CD4-positive, alpha-beta T cell (primary cell): ENCODE data around the gene NPC1. TPM values are rescaled to one million over a fixed set of nuclear protein-coding genes. Genes with fewer than 3 reads are reported as not detected.
A peak's percentile ranks its signal among the peaks of the same experiment; 100 is the strongest.

ENCODE experiments used
- ATAC-seq: fragments of 200-7000 bp; cut with Tn5 transposase; one replicate; pipeline ENCODE4 v1.10.0; 2022; ENCODE audit warnings: mild to moderate bottlenecking; ENCODE audit not compliant: poor library complexity
- CTCF ChIA-PET: fragments of 350-600 bp; sonication (Branson Sonifier 250); formaldehyde crosslinking; loops from one replicate; lab custom pipeline; 2021; ENCODE audit warnings: antibody characterized with exemption, inconsistent platforms; lab: Charles Lee
- POLR2A ChIA-PET: fragments of 350-600 bp; sonication (Branson Sonifier 250); formaldehyde crosslinking; loops from one replicate; lab custom pipeline; 2021; ENCODE audit warnings: antibody characterized with exemption, inconsistent platforms; lab: Charles Lee
- DNase-seq, 14 experiments: peaks; one replicate each; pipeline ENCODE4 v3.0.0-alpha.2; 2013 to 2020; ENCODE audit warnings: mixed read lengths in 2 of 14
- H3K27ac ChIP-seq, 2 donors: one replicate each; pipeline versions ENCODE4 v1.5.1 to v1.7.0; 2013; ENCODE audit warnings: low read length in 2 of 2, low read depth in 1 of 2, mild to moderate bottlenecking in 1 of 2
- H3K27me3 ChIP-seq, 2 experiments: 1 replicate in 1 of 2; 2 replicates in 1 of 2; pipeline versions ENCODE4 v1.6.1 to v1.7.0; 2013; ENCODE audit warnings: low read length in 2 of 2, control low read depth in 1 of 2, mild to moderate bottlenecking in 1 of 2, moderate library complexity in 1 of 2; ENCODE audit not compliant: insufficient read depth in 2 of 2, control insufficient read depth in 1 of 2
- H3K36me3 ChIP-seq: one replicate; pipeline ENCODE4 v1.6.1; 2013; ENCODE audit warnings: low read length, control low read depth; ENCODE audit not compliant: insufficient read depth
- H3K4me1 ChIP-seq: one replicate; pipeline ENCODE4 v1.6.1; 2013; ENCODE audit warnings: low read length, control low read depth; ENCODE audit not compliant: insufficient read depth
- H3K4me3 ChIP-seq: one replicate; pipeline ENCODE4 v1.5.1; 2013; ENCODE audit warnings: mild to moderate bottlenecking, low read length, moderate library complexity
- H3K9me3 ChIP-seq, 2 experiments: 1 replicate in 1 of 2; 2 replicates in 1 of 2; pipeline versions ENCODE4 v1.6.1 to v1.7.0; 2013; ENCODE audit warnings: low read length in 2 of 2, mild to moderate bottlenecking in 2 of 2, control low read depth in 1 of 2, moderate library complexity in 1 of 2; ENCODE audit not compliant: control insufficient read depth in 1 of 2, insufficient read depth in 1 of 2
- H3K27ac Mint-ChIP-seq: one replicate; pipeline ENCODE4 v1.8.0; 2020; ENCODE audit warnings: mixed read lengths
- H3K27me3 Mint-ChIP-seq: one replicate; pipeline ENCODE4 v1.8.0; 2021; ENCODE audit warnings: mixed read lengths
- H3K36me3 Mint-ChIP-seq: one replicate; pipeline ENCODE4 v1.8.0; 2021; ENCODE audit warnings: low read depth, mixed read lengths
- H3K4me1 Mint-ChIP-seq: one replicate; pipeline ENCODE4 v1.8.0; 2021; ENCODE audit warnings: low read depth, mixed read lengths
- H3K4me3 Mint-ChIP-seq: one replicate; pipeline ENCODE4 v1.8.0; 2020; ENCODE audit warnings: mild to moderate bottlenecking, mixed read lengths
- H3K9me3 Mint-ChIP-seq: one replicate; pipeline ENCODE4 v1.8.0; 2020; ENCODE audit warnings: mixed read lengths
- intact Hi-C, 2 experiments: fragments of 100-400 bp; cut with DNase I in 1 of 2; cut with micrococcal nuclease in 1 of 2; formaldehyde crosslinking; loops; one replicate each; pipeline versions ENCODE4 v1.15.1 to v1.9.0; 2023 to 2025; cut with DNase I, micrococcal nuclease
- total RNA-seq, 174 experiments: library from RNA in 2 of 174; stranded (reverse) in 2 of 174; gene quantifications; one replicate each; pipeline ENCODE4 v1.2.3 and lab custom pipeline; 2021 to 2026
- TF ChIP-seq, protein P1 (sequence below): fragments of 200-600 bp; IDR thresholded peaks from one replicate; pipeline ENCODE4 v1.8.0; 2022; ENCODE audit warnings: antibody characterized with exemption, mild to moderate bottlenecking

Gene NPC1
- total RNA-seq, 2 experiments from 2014 or later, result 17.2 to 17.6 TPM

GRCh38 chr18:23595591-23595990, 9.3 kb upstream of the NPC1 start:
- TF ChIP-seq, protein P1, sequence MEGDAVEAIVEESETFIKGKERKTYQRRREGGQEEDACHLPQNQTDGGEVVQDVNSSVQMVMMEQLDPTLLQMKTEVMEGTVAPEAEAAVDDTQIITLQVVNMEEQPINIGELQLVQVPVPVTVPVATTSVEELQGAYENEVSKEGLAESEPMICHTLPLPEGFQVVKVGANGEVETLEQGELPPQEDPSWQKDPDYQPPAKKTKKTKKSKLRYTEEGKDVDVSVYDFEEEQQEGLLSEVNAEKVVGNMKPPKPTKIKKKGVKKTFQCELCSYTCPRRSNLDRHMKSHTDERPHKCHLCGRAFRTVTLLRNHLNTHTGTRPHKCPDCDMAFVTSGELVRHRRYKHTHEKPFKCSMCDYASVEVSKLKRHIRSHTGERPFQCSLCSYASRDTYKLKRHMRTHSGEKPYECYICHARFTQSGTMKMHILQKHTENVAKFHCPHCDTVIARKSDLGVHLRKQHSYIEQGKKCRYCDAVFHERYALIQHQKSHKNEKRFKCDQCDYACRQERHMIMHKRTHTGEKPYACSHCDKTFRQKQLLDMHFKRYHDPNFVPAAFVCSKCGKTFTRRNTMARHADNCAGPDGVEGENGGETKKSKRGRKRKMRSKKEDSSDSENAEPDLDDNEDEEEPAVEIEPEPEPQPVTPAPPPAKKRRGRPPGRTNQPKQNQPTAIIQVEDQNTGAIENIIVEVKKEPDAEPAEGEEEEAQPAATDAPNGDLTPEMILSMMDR, result no peak
- DNase-seq, result no peak
- POLR2A ChIA-PET, result no interaction called here
- H3K27ac Mint-ChIP-seq, result no peak overlapping the region
- intact Hi-C loops, result no loop called here
- no peaks in the 10 kb centered on the region for H3K27me3 Mint-ChIP-seq
- no peak overlapping the region for H3K27ac ChIP-seq
- ATAC-seq, result no peak
- no peak overlapping the region for H3K4me3 ChIP-seq
- no peaks in the 10 kb centered on the region for H3K36me3 Mint-ChIP-seq
- H3K9me3 Mint-ChIP-seq, result no peaks in the 10 kb centered on the region
- peaks cover 0 to 3% of the 10 kb centered on the region in 2 experiments for H3K27me3 ChIP-seq
- CTCF ChIA-PET, result no interaction called here
- no peaks in the 10 kb centered on the region for H3K4me1 Mint-ChIP-seq
- H3K4me3 Mint-ChIP-seq, result no peak overlapping the region
- H3K36me3 ChIP-seq, result no peaks in the 10 kb centered on the region
- H3K4me1 ChIP-seq, result no peaks in the 10 kb centered on the region
- H3K9me3 ChIP-seq, result no peaks in the 10 kb centered on the region

DNA sequence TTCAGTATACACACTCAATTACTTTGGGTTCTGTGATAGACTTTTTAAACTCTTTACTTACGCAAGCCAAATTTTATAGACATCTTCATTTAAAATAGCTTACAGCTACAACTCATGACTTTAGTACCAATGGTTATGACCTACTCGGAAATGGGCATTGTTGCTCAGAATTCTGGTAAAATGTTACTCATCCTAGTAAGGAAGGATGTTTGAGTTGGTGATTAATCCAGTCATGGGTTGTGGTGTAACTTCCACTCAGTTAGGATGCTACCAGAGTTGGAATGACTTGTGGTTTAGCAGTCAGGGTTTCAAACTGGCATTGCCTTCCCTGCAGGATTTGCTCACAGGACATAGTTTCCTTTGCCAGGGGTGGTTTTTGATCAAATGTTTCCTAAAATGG, 7.4 kb upstream of the NPC1 start:
- no peak overlapping the region for H3K4me3 Mint-ChIP-seq
- H3K36me3 ChIP-seq, result no peaks in the 10 kb centered on the region
- no peak overlapping the region for H3K27ac Mint-ChIP-seq
- H3K4me1 Mint-ChIP-seq, result no peaks in the 10 kb centered on the region
- ChIA-PET POLR2A (no interaction called here), CTCF (no interaction called here)
- TF ChIP-seq, protein P1, result no peak
- no peaks in the 10 kb centered on the region for H3K27me3 Mint-ChIP-seq
- H3K9me3 ChIP-seq, result no peaks in the 10 kb centered on the region
- H3K9me3 Mint-ChIP-seq, result no peaks in the 10 kb centered on the region
- DNase-seq (peak in 2 of 14 experiments; percentile 32 to 52), ATAC-seq (no peak)
- no peak overlapping the region for H3K4me3 ChIP-seq
- no peaks in the 10 kb centered on the region for H3K4me1 ChIP-seq
- intact Hi-C loops, result no loop called here
- H3K36me3 Mint-ChIP-seq, result no peaks in the 10 kb centered on the region
- no peak overlapping the region for H3K27ac ChIP-seq
- peaks cover 0 to 3% of the 10 kb centered on the region in 2 experiments for H3K27me3 ChIP-seq

DNA sequence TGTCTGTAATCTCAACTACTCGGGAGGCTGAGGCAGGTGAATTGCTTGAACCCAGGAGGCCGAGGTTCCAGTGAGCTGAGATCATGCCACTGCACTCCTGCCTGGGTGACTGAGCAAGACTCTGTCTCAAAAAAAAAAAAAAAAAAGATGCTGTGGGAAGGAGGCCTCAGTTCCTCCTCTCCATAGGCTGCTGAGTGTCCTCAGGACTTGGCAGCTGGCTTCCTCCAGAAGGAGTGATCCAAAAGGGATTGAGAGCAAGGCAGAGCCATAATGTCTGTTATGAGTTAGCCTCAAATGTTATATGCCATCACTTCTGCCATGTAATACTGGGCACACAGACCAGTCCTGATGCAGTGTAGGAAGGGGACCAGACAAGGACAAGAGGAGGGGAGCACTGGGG, 6.6 kb upstream of the NPC1 start:
- Mint-ChIP-seq H3K9me3 (no peaks in the 10 kb centered on the region), H3K27ac (no peak overlapping the region), H3K4me1 (no peaks in the 10 kb centered on the region), H3K4me3 (no peak overlapping the region), H3K36me3 (no peaks in the 10 kb centered on the region), H3K27me3 (no peaks in the 10 kb centered on the region)
- H3K27ac ChIP-seq, result no peak overlapping the region
- no peaks in the 10 kb centered on the region for H3K36me3 ChIP-seq
- no peaks in the 10 kb centered on the region for H3K9me3 ChIP-seq
- no peaks in the 10 kb centered on the region for H3K4me1 ChIP-seq
- POLR2A ChIA-PET, result interaction anchor here (0.7 kb wide), 1 partner anchor 10 kb away, joined by 3 read pairs; no protein-coding TSS in a partner anchor
- intact Hi-C loops, result no loop called here
- ATAC-seq (no peak), DNase-seq (no peak)
- CTCF ChIA-PET, result interaction anchor here (0.6 kb wide), 1 partner anchor 66 kb away, joined by 3 read pairs; no protein-coding TSS in a partner anchor
- no peak overlapping the region for H3K4me3 ChIP-seq
- no peaks in the 10 kb centered on the region for H3K27me3 ChIP-seq
- TF ChIP-seq, protein P1, result no peak
